ENCODE data around the gene FBXW12.

DNA sequence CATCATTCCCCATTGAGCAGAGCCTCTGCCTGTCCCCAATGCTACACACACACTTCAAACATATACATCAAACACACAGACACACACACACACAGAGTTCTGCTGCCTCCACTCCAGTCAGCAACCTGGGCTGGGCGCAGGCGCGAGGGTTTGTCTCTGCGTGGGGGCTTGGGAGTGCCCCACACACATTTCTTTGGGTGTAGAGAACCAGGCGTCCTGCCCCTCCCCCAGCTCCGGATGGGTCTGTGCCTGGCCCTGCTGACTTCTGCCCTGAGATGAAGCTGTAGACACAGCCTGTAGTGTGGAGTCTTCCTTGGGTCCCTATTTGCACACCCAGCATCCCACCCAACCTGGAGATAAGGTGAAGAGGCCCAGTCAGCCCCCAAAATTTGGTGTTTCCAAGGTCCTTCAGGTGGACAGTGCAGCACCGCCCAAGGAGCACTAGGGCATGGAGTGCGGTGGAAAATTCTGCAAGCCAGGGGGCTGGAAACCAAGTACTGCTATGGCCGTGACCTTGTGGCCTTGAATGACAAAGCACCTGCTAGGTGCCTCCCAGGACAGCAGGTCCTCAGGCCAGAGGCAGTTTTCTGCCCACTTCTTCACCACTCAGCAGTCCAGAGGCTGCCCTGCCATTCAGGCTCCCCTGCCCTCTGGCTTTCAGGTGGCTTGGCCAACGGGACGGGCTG is 26.8 kb downstream of the FBXW12 start:
- TF ChIP-seq, protein P1, sequence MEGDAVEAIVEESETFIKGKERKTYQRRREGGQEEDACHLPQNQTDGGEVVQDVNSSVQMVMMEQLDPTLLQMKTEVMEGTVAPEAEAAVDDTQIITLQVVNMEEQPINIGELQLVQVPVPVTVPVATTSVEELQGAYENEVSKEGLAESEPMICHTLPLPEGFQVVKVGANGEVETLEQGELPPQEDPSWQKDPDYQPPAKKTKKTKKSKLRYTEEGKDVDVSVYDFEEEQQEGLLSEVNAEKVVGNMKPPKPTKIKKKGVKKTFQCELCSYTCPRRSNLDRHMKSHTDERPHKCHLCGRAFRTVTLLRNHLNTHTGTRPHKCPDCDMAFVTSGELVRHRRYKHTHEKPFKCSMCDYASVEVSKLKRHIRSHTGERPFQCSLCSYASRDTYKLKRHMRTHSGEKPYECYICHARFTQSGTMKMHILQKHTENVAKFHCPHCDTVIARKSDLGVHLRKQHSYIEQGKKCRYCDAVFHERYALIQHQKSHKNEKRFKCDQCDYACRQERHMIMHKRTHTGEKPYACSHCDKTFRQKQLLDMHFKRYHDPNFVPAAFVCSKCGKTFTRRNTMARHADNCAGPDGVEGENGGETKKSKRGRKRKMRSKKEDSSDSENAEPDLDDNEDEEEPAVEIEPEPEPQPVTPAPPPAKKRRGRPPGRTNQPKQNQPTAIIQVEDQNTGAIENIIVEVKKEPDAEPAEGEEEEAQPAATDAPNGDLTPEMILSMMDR (IDR thresholded peaks at IDR 0.05), result no peak
- no peak for TF ChIP-seq EZH2 (IDR thresholded peaks at IDR 0.05; ENCODE audit: borderline replicate concordance, insufficient read depth, low read depth, low read length, poor library complexity, severe bottlenecking)

Measured in B cell (primary cell).